T47D (cell line): ENCODE measurements around the gene QPCTL.

Experiments
- DNase-seq, 2 experiments: peaks; one replicate each; pipeline versions ENCODE4 v3.0.0 to v3.0.0-alpha.2; 2011 to 2012; ENCODE audit warnings: low read depth in 1 of 2, low spot score in 1 of 2
- JUND ChIP-seq: IDR thresholded peaks from 2 replicates; pipeline ENCODE4 v1.6.1; 2012; ENCODE audit warnings: low read depth
- in situ Hi-C: cut with HindIII; loops from 2 replicates; pipeline ENCODE4 v1.10.0; 2016; ENCODE audit warnings: low sequenced_read_pairs, low pct_unique_long_range_greater_than_20kb

QPCTL gene

DNA sequence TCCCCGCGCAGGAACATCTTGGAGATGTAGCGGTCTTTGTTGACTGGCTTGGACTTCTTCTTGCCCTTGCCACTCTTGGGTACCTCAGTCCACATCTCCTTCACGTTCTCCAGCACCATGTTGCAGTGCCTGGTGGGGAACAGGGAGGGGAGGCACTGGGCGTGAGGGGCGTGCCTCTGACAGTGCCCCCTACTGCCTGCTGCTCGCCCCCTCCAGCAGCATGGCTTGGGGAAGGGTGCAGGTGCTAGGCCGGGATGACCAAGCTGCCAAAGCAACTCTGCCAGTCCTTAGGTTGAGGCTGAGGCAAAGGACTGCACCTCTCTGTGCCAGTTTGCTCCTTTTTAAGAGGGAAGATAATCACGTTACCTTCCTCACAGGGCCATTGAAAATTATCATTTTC lies 4.9 kb upstream of the QPCTL start:
- DNase-seq, result no peak
- TF ChIP-seq JUND, result no peak
- in situ Hi-C loops, result no loop called here

DNA sequence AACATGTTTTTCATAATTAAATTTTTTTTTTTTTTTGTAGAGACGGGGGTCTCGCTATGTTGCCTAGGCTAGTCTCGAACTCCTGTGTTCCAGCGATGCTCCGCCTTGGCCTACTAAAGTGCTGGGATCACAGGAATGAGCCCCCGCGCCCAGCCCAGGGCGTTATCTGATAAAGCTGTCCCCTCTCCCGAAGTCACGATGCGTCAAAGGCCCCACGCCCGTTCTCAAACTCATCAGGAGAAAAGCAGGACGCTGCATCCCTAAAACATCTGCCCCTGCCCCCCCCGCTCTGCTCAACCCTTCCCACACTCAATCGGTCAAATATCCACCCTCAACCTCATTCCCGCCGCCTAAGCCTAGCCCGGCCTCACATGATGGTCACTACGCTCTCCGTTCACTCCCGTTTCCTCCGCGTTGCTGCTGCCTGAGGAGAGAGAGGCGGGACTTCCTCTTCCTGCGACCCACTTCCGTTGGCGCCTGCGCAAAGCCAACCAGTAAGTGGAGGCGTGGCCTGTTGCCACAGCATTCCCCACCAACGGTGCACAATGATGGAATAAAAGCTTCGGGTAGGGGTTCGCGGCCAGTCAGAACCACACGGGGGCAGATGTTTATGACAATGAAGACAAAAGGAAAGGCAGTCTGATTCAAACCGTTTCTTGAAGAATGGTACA lies 815 bp upstream of the QPCTL start, which contains the start of gene SNRPD2:
SNRPD2 (minus strand) TSS at position 438 of the 671 bp plus-strand sequence; CDS start at position 373, 65 bp downstream.
- in situ Hi-C loops, result no loop called here
- TF ChIP-seq JUND, result no peak

DNA sequence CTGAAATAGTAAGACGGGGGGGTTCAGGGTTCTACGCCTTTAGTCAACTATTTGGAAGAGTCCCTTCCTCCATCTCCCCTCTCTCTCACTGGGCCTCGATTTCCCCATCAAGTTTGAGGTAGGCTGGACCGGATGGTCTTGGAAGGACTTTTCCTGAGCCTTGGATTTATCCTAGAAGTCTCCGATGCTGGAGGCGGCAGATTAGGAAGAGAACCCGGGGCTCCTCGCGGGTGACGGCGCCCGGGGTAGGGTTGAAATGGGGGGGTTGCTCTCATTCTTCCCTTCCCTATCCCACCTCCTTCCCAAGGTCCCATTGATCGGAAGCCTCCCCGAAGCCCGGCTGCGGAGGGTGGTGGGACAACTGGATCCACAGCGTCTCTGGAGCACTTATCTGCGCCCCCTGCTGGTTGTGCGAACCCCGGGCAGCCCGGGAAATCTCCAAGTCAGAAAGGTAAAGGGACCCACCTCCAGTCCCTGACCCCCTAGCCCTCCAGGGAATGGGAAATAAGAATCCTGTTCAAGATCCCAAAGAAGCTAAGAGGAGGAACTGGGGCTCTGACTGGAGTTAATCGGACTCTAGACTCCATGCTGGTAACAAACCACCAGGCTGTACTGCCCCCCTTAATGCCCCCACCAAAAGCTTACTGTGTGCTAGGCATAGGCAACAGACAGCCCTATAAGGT lies 781 bp downstream of the QPCTL start:
- TF ChIP-seq JUND, result no peak
- peak in 1 of 2 experiments; percentile 72 for DNase-seq
- in situ Hi-C loops, result no loop called here

More for the DNA sequence above, 815 bp upstream of the QPCTL start, which contains the start of gene SNRPD2:
- peak; percentile 60 to 94 for DNase-seq

DNA sequence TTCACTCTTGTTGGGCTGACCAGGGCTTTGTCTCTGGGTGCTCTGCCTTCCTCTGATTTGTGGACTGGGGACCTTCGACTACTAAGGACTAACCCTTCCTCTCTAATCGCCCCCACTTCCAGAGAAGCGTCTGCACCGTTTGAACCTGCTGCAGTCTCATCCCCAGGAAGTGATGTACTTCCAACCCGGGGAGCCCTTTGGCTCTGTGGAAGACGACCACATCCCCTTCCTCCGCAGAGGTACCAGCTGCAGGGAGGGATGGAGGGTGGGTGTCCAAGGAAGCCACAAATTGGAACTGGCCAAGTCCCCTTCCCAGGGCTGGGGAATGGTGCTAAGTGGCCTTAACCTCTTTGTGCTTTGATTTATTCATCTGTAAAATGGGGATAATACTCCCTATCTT lies 9.2 kb downstream of the QPCTL start:
- TF ChIP-seq JUND, result no peak
- no peak for DNase-seq
- in situ Hi-C loops, result no loop called here

DNA sequence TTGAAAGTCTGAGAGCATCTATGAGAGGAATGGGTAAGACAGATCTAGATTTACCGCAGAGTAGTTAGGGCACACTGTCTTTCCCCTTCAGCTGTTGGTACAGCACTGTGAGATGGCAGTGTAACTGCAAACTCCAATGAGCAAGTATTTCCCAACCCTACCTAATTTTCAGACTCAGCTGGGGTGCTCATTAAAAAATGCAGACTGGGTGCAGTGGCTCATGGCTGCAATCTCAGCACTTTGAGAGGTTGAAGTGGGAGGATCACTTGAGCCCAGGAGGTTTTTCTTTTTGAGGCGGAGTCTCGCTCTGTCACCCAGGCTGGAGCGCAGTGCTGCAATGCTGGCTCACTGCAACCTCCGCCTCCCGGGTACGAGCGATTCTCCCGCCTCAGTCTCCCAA lies 12.6 kb downstream of the QPCTL start:
- in situ Hi-C loops, result no loop called here

DNA sequence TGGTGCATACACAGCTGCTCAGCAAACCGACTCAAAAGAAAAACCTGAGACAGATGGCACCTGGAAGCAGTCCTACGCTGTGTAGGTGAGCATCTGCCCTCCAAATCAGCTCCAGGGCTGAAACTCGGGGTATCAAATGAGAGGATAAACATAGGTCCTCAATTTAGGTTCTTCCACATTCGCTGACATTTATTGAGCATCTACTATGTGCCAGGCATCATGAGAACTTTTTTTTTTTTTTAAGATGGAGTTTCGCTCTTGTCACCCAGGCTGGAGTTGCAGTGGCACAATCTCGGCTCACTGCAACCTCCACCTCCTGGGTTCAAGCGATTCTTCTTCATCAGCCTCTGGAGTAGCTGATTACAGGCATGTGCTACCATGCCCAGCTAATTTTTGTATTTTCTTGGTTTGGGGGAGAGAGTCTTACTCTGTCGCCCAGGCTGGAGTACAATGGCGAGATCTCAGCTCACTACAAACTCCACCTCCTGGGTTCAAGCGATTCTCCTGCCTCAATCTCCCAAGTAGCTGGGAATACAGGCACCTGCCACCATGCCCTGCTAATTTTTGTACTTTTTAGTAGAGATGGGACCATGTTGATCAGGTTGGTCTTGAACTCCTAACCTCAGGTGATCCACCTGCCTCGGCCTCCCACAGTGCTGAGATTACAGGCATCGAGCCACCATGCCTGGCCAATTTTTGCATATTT lies 13.4 kb downstream of the QPCTL start:
- TF ChIP-seq JUND, result no peak
- in situ Hi-C loops, result no loop called here
- DNase-seq, result no peak

More for the DNA sequence above, 12.6 kb downstream of the QPCTL start:
- no peak for TF ChIP-seq JUND
- no peak for DNase-seq

DNA sequence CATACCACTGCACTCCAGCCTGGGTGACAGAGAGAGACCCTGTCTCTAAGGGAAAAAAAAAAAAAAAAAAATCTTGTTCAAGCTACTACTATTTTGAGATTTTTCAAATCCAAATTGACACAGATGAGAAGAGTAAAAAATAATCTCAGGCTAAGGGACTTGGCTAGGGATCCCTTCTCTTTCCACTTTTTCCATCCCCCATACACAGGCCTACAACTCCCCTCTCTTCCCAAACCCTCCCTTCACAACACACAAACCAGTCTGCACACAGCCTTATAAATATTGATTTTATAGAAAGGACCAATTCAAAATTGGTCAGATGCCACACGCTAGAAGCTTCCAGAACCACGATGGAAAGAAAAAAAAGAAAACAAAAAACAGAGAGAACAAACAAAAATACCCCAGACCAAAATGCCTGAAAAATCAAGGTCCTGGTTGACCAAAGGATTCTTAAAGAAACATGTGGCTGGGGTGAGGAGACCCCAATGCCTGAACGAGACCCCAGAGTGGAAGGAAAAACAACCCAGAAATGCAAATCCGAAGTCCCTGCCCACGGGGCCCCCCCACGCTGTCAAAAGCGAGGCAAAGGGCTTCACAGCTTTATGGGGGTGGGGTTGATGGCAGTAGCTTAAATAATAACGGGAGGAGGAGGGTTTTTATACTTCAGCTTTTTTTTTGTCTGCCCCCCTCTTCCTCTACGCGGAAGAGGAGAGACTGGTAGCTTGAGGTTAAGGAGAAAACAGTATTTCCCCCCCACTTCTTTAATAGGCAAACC lies 18.1 kb downstream of the QPCTL start:
- in situ Hi-C loops, result no loop called here
- no peak for DNase-seq
- no peak for TF ChIP-seq JUND

DNA sequence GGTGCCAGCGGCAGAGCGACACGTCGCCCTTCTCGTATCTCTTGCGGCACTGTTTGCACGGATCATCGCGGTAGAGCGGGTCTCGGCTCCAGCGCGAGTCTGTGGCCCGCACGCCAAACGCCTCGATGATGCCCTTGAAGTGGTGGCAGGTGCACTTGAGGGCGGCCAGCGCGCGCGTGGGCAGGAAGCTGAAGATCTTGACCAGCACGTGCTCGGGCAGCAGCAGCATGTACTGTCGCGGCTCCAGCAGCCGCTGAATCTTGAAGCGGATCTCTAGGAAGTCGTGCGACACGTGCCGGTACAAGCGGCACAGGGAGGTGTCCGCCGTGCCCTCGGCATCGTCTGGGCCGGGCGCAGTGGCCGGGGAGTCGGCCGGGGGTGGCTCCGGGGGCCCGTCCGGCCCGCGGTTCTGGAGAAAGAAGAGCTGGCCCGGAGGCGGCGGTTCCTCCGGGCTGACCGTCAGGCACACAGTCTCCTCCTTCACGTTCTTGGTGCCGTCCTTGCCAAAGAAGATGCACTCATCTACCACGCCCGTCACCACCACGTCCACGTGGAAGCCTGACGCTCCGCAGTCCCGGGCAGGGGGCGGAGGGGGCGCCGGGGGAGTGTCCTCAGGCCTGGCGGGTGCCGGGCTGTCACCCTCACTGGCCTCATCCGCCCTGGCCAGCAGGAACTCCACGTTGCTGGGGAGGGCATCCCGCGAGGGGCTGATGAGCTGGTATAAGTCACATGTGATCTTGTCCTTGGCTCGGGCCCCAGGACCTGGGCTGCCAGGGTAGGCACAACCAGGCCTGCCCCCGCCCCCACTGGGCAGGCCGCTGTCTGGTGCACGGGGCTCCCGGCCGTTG lies 19.6 kb downstream of the QPCTL start:
- no peak for TF ChIP-seq JUND
- no peak for DNase-seq
- in situ Hi-C loops, result no loop called here

DNA sequence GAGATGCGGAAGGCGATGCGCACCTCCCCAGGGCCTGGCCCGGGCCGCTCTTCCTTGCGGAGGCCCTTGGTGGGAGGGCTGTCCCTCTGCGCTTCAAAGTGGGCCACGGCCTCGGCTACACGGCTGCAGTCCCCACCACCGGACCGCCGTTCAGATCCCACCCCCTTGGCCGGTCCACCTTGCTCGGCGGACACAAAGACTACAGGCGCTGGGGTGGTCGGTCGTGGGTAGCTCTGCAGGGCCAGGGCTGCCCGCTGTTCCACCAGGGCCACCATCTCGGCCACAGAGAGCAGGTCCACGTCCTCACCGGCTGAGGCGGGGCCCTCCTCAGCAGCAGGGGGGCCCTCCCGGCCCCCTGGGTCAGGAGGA lies 20.2 kb downstream of the QPCTL start:
- no peak for DNase-seq
- in situ Hi-C loops, result no loop called here
- TF ChIP-seq JUND, result no peak

DNA sequence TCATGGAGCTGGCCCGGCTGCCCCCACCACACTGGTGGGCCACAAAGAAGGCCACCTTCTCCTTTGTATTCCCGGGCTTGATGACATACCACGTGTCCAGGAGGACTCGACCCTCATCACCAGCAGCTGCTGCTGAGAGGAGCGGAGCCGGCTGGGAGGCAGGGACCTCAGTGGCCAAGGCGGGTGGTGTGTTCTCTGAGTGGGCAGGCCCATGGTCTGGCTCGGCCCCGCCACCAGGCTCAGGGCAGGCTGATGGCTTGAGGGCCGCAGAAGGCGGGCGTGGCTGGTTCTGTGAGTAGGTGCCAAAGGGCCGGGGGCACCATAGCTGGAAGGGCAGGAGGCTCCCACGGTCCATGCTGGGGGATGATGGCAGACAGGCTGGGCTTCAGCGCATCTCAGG lies 20.7 kb downstream of the QPCTL start:
- no peak for DNase-seq
- in situ Hi-C loops, result no loop called here
- no peak for TF ChIP-seq JUND

DNA sequence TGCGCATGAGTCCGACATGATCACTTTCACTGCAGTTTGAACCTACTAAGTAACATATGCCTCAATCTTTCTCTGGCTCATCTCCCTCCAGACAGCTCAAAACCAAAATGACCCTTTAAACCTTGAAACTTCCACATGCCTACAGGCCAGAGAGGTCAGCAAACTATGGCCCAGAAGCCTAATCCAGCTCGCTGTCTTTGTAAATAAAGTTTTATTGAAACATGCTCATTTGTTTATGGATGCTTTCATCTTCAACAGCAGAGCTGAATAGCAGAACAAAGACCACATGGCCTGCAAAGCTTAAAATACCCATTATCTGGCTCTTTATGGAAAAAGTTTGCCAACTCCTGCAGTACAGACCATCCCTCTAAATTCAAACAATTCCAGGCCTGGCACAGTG lies 22.7 kb downstream of the QPCTL start:
- no peak for TF ChIP-seq JUND
- in situ Hi-C loops, result no loop called here
- no peak for DNase-seq
